Measurements from ENCODE around the gene FLAD1.

Gene FLAD1

DNA sequence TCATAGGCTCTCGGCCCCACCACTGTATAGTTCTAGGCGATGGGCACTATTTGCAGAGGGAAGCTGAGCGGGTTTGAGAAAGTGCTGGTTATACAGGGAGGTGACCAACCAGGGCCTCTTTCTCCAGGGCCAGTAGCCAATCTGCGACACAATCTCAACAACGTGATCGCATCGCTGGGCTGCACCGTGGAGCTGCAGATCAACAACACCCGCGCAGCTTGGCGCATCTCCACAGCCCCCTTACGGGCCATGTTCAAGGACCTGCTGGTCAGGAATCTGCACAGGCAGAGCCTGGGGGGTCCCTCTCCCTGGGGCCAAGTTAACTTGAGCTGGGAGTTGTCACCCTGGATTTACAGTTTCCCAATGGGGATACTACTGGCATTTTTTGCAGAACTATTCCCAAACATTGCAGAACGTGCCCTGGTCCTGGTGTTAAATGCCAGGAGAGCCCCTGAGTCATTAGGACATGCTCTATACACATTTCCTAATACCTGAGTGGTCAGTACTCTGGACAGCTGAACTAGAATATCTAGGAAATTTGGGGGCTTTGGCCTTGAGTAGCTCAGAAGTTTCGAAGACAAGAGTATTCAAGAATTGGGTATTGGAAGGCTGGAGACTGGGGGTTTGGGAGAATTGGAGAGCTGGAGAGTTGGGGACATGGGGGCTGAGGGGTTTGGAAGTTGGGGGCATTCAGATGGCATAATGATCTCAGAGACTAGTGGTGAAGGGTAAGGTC lies 57.4 kb downstream of the FLAD1 start:
- no peak for DNase-seq

All from activated naive CD4-positive, alpha-beta T cell treated with Interleukin-2 at 50 U/mL for 16 hours (primary cell).